HG03280 (cell line): ENCODE measurements around the gene SPEF2.

Source experiments
- ATAC-seq: cut with Tn5 transposase; IDR thresholded peaks from one replicate; pipeline ENCODE4 v1.9.1; 2021; ENCODE audit warnings: mild to moderate bottlenecking, moderate library complexity; ENCODE audit not compliant: unreplicated experiment

Gene SPEF2

DNA sequence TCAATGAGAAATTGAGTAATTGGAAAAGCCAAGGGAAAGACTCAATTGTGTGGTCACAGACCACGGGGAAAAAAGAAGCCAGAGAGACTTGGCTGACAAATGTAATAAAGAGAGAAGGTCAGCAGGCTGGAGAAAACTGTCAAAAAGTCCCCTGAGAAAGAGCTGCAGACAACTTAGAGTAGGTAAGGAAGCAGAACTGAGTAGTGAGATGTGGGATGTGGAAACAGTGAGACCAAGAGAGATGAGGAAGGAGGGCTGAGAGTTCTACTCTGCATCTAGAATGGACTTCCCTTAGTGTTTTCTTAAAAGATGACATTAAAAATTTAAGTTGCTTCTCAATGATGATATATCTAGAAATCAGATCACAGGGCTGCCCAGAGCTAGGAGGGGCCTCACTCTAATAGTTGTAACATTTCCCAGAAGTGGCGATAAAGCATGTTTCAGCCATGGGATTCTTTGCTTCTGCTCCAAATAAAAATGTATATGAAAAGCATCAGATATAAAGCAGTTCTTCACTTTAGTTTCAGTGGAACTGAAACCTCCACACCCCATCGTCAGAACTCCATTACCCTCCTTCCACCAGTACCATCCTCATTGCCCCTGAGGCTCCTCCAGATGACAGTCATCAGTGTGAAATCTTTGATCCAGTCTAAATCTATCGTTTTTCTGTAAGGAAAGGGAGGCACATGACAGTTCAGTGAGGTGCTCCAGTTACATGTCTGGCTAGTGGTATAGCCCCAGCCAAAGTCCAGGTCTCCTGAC, 80.6 kb downstream of the SPEF2 start:
- no peak for ATAC-seq

DNA sequence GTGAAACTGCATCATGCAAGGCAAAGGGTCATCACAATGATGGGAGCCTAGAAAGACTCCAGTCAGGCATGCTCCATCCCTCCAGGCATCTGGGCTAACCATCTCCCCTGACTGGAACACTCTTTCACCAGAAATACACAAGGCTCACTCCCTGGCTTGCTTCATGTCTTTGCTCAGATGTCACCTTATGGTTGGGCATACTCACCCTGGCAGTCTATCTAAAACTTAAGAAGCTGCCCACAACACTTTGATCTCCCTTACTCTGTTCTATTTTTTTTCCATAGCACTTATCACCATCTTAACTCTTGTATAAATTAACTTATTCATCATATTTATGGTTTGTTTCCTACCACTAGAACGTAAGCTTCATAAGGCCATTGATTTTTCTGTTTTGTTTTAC, 90.0 kb downstream of the SPEF2 start:
- no peak for ATAC-seq

DNA sequence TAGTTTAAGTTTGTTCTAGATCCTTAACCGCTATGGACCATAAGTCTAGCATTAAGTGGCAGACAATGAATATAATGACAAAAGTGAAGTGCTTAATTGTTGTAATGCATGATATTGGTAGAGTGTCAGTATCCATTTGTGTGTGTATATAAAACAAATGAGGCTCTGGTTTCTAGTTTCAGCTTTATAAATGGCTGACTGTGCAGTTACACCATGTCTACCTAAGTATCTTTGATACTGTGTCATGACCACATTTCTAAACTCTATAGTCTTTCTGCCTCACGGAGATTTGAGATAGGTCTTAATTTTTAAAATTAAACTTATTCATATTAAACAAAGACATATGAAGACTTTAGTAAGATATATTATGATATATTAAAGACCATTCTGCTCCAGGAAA, 92.0 kb downstream of the SPEF2 start:
- ATAC-seq: no peak

DNA sequence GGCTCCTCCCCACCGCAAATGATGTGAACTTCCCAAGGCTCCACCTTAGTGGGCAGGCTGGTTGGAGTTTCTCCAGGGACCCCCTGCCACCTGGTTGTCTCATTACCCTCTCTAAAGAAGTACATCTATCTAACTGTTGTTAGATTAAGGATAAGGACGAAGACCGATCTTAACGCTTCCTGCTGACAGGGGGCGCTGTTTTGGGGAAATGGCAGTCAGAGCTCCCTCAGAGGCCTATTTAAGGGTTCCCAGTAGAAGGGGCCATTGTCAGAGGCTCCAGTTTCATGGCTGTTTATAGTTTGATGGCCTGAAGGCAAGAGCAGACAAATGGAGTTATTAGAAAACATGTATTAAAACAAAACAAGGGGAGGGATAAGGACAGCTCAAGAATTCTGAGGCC, 100.1 kb downstream of the SPEF2 start:
- no peak for ATAC-seq

DNA sequence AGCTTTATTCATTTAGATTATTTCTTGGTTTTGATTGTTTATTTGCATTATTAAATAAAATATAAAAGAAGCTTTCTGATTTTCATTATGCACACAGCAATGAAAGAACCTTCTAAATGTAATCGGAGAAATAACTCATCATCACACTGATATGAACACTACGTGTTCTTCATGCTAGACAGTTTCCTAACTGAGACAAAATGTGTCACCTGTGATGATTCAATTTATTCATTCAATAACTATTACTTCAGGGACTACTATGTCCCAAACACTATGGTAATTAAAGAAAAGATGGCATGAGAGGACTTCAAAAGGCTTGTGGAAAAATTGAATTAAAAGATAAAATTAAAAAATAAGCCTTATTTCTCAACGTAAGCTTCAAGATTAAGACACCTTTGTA, 118.1 kb downstream of the SPEF2 start:
- no peak for ATAC-seq

DNA sequence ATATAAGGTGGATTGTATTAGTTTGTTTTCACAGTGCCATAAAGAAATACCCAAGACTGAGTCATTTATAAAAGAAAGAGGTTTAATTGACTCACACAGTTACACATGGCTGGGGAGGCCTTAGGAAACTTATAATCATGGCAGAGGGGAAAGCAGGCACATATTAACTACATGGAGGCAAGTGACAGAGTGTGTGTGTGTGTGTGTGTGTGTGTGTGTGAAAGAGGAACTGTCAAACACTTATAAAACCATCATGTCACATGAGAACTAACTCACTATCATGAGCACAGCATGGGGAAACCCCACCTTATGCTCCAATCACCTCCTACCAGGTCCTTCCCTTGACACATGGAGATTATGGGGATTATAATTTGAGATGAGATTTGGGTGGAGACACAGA, 118.6 kb downstream of the SPEF2 start:
- no peak for ATAC-seq

DNA sequence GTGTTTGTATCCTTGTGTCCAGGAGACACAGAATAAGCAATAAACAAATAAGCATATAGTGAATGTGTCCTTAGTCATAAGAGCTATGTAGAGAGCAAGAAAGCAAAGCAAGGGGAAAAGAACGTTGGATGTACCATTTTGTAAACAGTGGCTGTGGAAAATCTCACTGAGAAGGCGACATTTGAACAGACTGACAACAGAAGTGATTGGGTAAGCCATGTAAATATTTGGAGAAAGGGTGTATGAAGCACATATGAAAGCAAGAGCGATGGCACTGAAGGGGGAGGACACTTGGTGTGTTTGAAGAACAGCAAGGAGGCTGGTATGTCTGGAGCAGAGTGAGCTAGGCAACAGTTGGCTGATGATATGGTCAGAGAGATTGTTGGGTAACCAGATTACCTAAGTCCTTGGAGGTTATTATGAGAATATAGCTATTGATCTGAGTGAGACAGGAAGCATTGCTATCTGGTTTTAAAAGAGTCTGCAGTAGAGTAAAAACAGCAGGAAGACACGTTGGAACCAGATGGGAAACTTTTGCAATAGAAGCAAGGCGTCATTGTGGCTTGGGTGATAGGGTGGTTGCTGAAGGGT, 123.6 kb downstream of the SPEF2 start:
- ATAC-seq: no peak

DNA sequence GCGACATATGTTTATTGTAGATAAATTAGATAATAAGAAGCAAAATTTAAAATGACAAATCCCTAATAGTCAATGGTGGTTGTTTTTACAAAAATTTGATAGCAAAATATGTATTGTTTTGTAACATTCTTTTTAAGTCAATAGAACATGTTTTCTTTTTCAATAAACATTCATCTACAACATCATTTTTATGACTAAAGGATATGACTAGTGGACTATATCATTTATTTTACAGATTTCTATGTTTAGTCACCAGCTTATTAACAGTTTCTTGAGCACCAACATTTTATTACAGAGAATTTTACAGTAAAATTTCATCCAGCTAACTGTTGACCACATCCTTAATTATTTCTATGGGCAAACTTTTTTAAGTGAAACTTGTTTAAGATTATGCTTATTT, 124.3 kb downstream of the SPEF2 start:
- ATAC-seq: no peak

DNA sequence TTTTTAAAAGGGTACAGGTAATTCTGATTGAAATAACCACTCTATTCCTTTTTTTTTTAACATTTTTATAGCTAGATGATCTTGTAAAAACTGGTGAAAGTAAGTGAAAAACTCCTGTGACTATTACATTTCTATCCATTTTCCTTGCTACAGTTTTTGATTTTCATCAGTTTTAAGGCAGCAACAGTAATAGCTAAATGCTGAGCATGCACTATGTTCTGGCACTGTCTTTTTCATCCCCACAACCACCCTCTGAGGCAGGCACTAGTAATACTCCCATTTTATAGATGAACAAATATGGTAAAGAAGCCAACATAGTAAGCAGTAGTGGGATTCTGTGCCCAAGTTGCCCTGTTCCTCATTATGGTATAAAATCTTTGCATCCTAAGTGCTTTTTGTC, 126.0 kb downstream of the SPEF2 start:
- no peak for ATAC-seq

DNA sequence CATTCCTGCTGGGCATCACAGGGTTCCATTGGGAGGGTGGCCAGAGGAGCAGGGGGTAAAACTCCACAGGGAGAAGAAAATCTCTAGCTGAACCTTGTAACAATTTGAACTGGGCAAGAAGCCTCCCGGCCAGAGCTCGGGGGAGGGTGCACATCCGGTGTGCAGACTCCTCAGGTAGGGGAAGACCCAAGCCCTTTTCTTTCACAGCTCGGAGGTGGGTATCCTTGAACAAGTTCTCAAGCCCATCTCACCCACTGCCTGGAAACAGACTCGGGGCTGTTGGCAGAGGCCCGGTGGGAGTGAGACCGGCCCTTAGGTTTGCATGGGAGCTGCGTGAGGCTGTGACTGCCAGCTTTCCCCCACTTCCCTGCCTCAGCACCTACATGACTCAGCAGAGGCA, 127.5 kb downstream of the SPEF2 start:
- no peak for ATAC-seq

DNA sequence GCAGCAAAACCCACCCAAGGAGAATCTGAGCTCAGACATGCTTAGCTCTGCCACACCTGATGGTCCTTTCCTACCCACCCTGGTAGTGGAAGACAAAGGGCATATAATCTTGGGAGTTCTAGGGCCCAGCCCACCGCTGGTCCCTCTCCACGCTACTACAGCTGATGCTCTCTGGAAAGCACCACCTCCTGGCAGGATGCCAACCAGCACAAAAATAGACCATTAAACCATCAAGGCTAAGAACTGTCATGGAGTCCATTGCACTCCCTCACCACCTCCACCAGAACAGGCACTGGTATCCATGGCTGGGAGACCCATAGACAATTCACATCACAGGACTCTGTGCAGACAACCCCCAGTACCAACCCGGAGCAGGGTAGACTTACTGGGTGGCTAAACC, 128.0 kb downstream of the SPEF2 start:
- ATAC-seq: no peak

DNA sequence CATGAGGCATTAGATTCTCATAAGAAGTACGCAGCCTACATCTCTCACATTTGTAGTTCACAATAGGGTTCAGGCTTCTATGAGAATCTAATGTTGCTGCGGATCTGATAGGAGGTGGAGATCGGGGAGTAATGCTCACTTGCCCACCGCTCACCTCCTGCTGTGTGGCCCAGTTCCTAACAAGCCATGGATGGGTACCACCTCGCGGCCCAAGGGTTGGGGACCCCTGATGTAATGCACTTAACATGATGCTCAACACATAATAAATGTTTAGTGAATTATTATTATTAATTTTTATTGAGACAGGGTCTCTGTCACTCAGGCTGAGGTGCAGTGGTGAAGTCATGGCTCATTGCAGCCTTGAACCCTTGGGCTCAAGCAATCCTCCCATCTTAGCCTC, 134.3 kb downstream of the SPEF2 start:
- ATAC-seq: no peak

DNA sequence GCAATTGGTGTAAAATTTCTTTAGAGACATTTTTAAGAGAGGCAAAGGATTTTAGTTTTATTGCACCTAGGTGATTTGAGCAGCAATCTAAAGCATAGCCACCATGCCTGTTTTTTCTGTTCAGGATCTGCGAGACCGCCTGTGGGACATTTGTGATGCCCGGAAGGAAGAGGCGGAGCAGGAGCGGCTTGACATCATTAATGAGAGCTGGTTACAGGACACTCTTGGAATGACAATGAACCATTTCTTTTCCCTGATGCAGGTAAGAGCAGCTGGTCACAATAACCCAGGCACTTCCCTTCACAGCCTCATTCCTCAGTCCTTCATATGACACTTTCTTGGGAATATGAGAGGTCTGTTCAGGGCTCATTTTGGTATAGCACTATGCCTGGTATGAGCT, 135.8 kb downstream of the SPEF2 start:
- no peak for ATAC-seq

DNA sequence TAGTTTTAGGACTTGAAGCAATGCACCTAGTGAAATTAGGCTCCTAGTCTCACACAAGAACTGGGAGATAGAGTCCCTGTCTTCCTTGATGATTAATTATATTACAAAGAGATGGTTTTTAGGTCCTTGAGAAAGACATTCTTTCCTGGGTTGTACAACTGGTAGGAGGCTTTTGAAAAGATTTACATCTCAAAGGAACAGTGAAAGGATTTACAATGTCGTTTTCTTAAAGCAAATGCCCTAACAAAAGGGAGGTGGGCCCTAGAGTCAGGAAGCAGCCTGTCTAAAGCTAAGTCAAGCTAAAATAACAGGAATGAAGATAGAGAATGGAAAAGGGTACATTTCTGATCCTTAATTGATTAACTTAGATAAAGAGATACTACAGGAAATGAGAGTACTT, 136.8 kb downstream of the SPEF2 start:
- no peak for ATAC-seq

DNA sequence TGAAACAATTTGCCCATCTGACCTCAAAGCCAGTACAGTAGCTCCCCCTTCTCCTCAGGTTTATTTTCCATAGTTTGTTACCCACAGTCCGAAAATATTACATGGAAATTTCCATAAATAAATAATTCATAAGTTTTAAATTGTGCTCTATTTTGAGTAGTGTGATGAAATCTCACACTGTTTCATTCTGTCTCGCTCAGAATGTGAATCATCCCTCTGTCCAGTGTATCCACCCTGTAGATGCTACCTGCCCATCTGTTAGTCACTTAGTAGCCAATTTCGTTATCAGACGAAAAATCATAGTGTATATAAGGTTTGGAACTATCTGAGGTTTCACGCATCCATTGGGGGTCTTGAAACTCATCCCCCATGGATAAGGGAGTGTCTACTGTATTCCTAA, 138.3 kb downstream of the SPEF2 start:
- no peak for ATAC-seq

DNA sequence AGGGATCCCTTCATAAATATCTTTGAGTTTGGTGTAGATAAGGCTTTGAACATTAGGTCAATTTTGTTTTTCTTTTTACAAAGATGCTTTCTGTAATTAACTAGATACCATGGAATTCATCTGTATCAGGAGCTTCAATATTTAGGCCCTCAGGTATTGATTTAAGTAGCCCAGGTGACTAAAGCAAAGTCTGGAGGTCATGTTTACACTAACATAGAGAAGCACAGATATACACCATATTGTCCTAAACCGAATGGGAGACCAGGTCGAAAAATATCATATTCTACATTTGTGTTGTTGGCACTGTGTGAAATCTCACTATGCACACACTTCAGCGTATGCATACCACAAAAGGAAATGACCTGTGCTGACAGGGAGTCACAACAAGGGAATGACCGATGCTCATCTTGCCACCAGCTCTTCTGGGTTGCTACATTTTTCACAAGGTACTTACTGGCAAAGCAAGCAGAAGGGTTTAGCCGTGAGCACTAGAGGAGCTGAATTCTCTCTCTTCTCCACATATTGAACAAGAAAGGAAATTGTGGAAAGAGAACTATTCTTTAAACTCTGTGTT, 140.6 kb downstream of the SPEF2 start:
- ATAC-seq: no peak

DNA sequence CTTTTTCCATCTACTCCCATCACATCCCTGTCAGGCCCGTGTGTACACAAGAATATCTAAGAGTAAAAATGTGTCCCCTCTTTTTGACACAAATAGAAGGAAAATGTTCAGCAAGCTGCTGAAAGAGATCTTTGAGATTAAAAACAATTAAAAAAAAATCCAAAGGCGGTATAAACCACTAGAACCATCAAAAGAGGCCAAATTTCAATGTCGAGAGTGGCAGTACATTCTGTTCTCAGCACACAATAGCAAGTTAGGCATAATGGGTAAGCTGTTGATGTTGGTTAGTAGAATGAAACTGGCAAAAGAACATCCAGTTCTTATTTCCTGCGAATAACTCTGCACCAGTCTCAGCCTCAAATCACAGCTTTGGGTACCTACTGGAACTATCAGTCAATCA, 143.9 kb downstream of the SPEF2 start:
- no peak for ATAC-seq

DNA sequence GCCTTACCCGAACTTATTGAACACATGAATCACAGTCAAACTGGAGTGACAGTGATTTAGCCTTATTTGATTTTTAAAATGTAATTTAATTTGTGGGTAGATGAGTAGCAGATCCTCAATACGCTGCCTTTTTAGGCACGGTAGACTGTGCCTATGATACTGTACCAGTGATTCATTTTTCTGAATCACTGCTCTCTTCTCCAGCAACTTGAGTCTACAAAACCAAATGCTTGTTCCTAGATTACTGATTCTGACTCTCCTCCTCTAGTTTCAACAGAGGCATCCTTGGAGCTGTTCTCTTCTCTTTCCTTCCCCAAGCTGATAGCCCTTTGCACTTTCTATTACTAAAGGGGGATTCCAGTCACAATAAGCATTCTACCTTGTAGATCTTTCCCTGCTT, 144.7 kb downstream of the SPEF2 start:
- ATAC-seq: no peak

DNA sequence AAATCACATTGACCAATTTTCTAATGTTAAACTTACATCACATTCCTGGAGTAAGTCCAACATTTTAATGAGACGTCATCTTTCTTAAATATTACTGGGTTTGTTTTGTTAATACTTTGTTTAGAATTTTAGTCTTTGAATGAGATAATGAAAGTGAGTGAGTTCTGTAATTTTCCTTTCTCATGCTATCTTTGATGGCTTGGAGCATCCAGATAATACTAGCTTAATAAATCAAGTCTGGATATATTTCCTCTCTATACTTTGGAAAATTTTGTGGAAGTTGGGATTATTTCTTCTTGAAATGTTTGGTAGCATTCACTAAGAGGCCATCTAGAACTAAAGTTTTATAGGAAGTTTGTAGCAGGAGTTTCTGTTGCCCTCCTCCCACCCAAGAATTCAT, 148.3 kb downstream of the SPEF2 start:
- ATAC-seq: no peak

DNA sequence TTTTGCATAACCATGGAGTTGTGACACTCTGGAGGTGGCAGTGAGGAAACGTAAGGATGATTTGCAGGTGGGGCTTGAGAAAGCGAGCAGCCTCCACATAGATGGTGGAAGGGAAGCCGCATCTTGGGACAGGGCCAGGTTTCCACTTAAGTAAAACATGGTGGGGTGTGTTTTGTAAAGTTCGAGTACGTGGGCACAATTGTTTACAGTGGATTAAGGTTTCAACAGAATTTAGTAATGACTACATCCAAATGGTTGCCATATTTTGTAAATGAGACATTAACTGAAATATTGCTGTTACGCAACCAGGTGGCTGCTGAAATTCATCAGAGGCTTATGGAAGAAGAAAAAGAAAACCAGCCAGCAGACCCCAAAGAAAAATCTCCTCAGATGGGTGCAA, 153.6 kb downstream of the SPEF2 start:
- ATAC-seq: no peak

DNA sequence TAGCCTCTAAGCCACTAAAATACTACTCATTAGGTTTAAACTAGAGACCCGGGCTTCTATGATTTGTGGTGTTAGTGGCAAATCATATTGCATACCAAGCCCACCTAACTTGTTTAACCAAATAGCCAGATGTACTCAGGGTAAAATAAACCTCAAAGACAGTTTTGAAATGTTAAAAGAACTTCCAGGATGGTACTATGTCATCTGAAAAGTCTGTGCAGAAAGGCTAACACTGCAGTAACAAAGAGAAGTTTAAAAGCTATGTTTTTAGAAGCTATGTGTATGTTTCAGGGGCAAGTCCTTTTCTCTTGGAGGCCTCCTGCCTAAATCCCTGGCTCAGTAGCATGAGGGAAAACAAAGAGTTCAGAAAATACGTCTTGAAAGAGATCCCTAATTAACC, 154.2 kb downstream of the SPEF2 start:
- no peak for ATAC-seq

DNA sequence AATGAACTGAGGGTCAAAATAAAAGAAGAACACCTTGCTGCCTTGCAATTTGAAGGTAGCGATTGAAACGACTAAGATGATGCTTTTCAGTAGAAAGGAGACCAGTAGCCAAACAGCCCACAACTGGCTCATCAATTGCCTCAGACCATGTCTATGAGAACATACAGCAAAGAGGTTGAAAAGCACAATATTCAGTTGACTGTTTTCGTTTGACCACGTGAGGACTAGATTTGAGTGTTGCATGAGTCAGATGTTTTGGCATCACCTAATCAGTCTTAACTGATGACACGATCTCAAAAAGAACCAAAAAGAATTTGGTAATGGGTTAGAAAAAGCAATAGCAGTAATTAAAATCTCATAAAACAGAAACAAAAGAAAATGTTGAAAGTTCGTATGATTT, 156.3 kb downstream of the SPEF2 start:
- ATAC-seq: no peak

DNA sequence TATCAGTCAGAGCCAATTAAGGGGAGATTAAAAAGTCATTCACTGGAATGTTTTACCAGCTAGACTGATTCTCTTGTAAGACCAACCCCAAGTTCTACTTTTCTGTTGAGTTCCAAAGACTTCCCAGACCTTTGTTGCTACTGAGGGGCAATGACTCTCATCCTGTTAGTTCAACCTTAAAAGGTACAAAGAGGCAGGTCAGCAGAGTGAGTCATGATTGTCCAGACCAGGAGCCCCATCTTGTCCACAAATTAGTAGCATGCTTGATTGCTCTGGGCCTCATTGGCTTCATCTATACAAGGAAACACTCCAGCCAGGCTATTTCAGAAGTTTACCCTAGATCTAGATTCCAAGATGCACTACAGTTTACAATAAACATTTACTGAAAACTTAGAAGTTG, 159.1 kb downstream of the SPEF2 start:
- no peak for ATAC-seq
